AG04450 (cell line): ENCODE measurements around the gene STARD10. TPM values are rescaled to one million over a fixed set of nuclear protein-coding genes. Genes with fewer than 3 reads are reported as not detected.
"Not testable (repeated sequence)": the region's sequence is repeated elsewhere in the genome, so short reads cannot be mapped to it uniquely, and the experiment has no call there.

Source experiments
- CTCF ChIA-PET: fragments of 300-600, 350-600 bp; formaldehyde crosslinking; extraction: SDS; loops from one replicate; lab custom pipeline; 2022; ENCODE audit warnings: antibody characterized with exemption, inconsistent platforms; lab: Charles Lee
- POLR2A ChIA-PET: fragments of 350-600 bp; formaldehyde crosslinking; extraction: SDS; loops from one replicate; lab custom pipeline; 2021; ENCODE audit warnings: antibody characterized with exemption, inconsistent platforms; lab: Yijun Ruan, JAX
- DNase-seq: peaks from one replicate; pipeline ENCODE4 v3.0.0-alpha.2; 2011; ENCODE audit warnings: low read depth, low spot score
- H3K27ac ChIP-seq: one replicate; pipeline ENCODE4 v1.5.1; 2012; ENCODE audit warnings: low read depth, low read length, control low read depth
- H3K27me3 ChIP-seq: one replicate; pipeline ENCODE4 v1.6.0; 2012; ENCODE audit warnings: low read length; ENCODE audit not compliant: control insufficient read depth, insufficient read depth
- H3K4me3 ChIP-seq: 2 replicates; pipeline ENCODE4 v1.5.1; 2011; ENCODE audit warnings: mild to moderate bottlenecking, low read depth, low read length, control low read depth
- H3K9me3 ChIP-seq: 2 replicates; pipeline ENCODE4 v1.5.1; 2012; ENCODE audit warnings: low read length; ENCODE audit not compliant: control insufficient read depth, insufficient read depth
- polyA plus RNA-seq: library from polyadenylated mRNA; depleted of rRNA; stranded (reverse); fragments of >200 nt; gene quantifications from 2 replicates; pipeline ENCODE4 v1.2.3, GENCODE V29; 2011
- TF ChIP-seq, protein P1 (sequence below): IDR thresholded peaks from 2 replicates; pipeline ENCODE4 v1.5.1; 2011; ENCODE audit warnings: low read depth, low read length, control low read depth, inconsistent platforms

The STARD10 gene
- polyA plus RNA-seq, 1 experiment, result 38.4 TPM

GRCh38 chr11:72813740-72814285 lies 20.0 kb upstream of the STARD10 start:
- H3K4me3 ChIP-seq, result peak overlapping the region; percentile 87
- POLR2A ChIA-PET, result interaction anchor here (0.9 kb wide), 1 partner anchor 19 kb away, joined by 7 read pairs; no protein-coding TSS in a partner anchor
- peak overlapping the region; percentile 96 for H3K27ac ChIP-seq
- no peaks in the 10 kb centered on the region for H3K27me3 ChIP-seq
- CTCF ChIA-PET, result interaction anchor here (2.8 kb wide), 1 partner anchor 87 kb away, joined by 38 read pairs; no protein-coding TSS in a partner anchor
- no peaks in the 10 kb centered on the region for H3K9me3 ChIP-seq
- TF ChIP-seq, protein P1, sequence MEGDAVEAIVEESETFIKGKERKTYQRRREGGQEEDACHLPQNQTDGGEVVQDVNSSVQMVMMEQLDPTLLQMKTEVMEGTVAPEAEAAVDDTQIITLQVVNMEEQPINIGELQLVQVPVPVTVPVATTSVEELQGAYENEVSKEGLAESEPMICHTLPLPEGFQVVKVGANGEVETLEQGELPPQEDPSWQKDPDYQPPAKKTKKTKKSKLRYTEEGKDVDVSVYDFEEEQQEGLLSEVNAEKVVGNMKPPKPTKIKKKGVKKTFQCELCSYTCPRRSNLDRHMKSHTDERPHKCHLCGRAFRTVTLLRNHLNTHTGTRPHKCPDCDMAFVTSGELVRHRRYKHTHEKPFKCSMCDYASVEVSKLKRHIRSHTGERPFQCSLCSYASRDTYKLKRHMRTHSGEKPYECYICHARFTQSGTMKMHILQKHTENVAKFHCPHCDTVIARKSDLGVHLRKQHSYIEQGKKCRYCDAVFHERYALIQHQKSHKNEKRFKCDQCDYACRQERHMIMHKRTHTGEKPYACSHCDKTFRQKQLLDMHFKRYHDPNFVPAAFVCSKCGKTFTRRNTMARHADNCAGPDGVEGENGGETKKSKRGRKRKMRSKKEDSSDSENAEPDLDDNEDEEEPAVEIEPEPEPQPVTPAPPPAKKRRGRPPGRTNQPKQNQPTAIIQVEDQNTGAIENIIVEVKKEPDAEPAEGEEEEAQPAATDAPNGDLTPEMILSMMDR, result no peak
- no peak for DNase-seq

DNA sequence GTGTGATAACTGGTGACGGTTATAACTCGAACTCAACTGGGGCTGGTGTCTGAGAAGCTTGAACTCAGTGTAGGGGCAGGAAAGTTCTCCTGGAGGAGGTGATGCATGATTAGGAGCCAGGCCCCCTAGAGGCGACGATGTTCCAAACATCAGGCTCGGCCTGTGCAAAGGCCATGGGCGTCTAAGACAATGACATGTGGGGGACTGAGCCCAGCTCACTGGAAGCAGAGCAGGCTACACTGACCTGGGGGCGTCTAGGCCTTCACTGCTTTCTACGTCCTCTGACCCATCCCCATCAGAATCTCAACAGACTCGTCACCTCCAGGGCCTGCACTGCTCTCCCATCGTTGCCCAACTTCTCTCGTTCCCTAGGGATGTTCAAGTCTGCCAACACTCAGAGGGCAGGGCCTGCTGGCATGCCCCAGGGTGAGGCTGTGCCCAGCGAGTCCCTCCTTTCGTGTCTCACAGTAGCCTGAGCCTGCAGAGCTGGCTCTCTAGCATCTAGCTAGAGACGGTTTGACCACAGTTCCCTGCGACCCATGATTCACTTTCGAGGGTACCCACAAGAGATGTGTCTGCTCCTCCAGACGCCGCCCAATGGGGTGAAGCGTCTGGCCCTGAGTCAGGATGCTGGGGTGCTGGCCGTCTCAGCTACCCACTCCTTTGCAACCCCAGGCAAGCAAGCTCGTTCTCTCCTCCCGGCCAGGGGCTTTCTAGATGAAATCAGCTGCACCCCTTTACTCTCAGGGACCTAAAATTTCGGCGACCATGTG lies 19.3 kb upstream of the STARD10 start:
- H3K4me3 ChIP-seq, result peak overlapping the region; percentile 87
- POLR2A ChIA-PET, result interaction anchor here (0.9 to 1.0 kb wide), 2 partner anchors 19 to 88 kb away, joined by 3 to 7 read pairs; no protein-coding TSS in a partner anchor
- no peaks in the 10 kb centered on the region for H3K9me3 ChIP-seq
- CTCF ChIA-PET, result interaction anchor here (1.0 to 2.8 kb wide), 4 partner anchors 10 to 87 kb away, joined by 3 to 38 read pairs (median 4); no protein-coding TSS in a partner anchor
- no peaks in the 10 kb centered on the region for H3K27me3 ChIP-seq
- TF ChIP-seq, protein P1, result peak; percentile 79
- peak overlapping the region; percentile 96 for H3K27ac ChIP-seq
- no peak for DNase-seq

- H3K9me3 ChIP-seq, result no peaks in the 10 kb centered on the region
- no peaks in the 10 kb centered on the region for H3K27me3 ChIP-seq
- no peak for DNase-seq
- peak overlapping the region; percentile 87 for H3K4me3 ChIP-seq
- ChIA-PET POLR2A (interaction anchor here (0.9 to 1.0 kb wide), 2 partner anchors 18 to 87 kb away, joined by 3 to 7 read pairs; no protein-coding TSS in a partner anchor), CTCF (interaction anchor here (1.0 to 2.8 kb wide), 4 partner anchors 9 to 86 kb away, joined by 3 to 38 read pairs (median 4); no protein-coding TSS in a partner anchor)
- H3K27ac ChIP-seq, result no peak overlapping the region
- TF ChIP-seq, protein P1, result no peak
Observed at GRCh38 chr11:72812604-72812966, 18.7 kb upstream of the STARD10 start.

GRCh38 chr11:72811686-72812085 lies 17.8 kb upstream of the STARD10 start:
- H3K4me3 ChIP-seq, DNase-seq: not testable (repeated sequence)
- POLR2A ChIA-PET, result interaction anchor here (0.7 kb wide), 1 partner anchor 86 kb away, joined by 3 read pairs; no protein-coding TSS in a partner anchor

DNA sequence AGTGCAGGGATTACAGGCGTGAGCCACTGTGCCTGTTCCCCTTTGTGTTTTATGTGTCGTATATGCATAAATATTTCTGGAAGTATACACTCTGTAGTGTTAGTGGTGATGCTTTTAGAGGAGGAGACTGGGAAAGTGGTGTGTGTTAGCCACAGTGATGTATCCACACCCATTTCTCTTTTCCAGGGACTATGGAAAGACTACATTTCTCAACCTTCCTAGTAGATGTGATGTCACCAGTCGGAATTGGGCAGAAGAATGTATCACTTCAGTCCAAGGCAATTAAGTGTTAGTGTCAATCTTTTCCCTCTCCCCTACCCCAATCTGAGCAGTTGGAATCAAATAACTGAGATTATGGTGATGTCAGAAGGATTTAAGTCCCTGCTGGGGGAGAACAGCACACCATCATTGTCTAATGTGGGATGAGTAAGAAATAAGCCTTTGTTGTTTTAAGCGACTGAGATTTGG lies 14.5 kb upstream of the STARD10 start:
- TF ChIP-seq, protein P1, result no peak
- CTCF ChIA-PET, result interaction anchor here (0.8 to 0.9 kb wide), 2 partner anchors 14 to 23 kb away, joined by 3 read pairs; partner anchors contain the start of gene STARD10
- no peak overlapping the region for H3K27ac ChIP-seq
- no peaks in the 10 kb centered on the region for H3K9me3 ChIP-seq
- H3K4me3 ChIP-seq, result no peak overlapping the region
- POLR2A ChIA-PET, result no interaction called here
- no peak for DNase-seq
- no peaks in the 10 kb centered on the region for H3K27me3 ChIP-seq

More at GRCh38 chr11:72811686-72812085, 17.8 kb upstream of the STARD10 start:
- not testable (repeated sequence) for H3K27ac ChIP-seq, H3K27me3 ChIP-seq, H3K9me3 ChIP-seq
- CTCF ChIA-PET, result interaction anchor here (1.1 to 2.8 kb wide), 2 partner anchors 85 to 366 kb away, joined by 3 to 38 read pairs; no protein-coding TSS in a partner anchor
